ENCODE results near the gene ADGB. TPM values are rescaled to one million over a fixed set of nuclear protein-coding genes. Genes with fewer than 3 reads are reported as not detected.

ADGB gene
- not detected for total RNA-seq
- not detected for polyA plus RNA-seq (ENCODE audit: insufficient read depth, low read depth, low replicate concordance)
- long read RNA-seq, donor 1 = 0 reads
- long read RNA-seq, donor 2 = 0 reads
- long read RNA-seq, donor 3 = 0 reads
- long read RNA-seq, donor 4 = 0 reads
- long read RNA-seq, donor 5 = 0 reads
- long read RNA-seq, donor 6 = 0 reads
- long read RNA-seq, donor 7 = 0 reads
- long read RNA-seq, donor 8 = 0 reads
- long read RNA-seq, donor 9 = 0 reads
- long read RNA-seq, donor 10 = 0 reads

DNA sequence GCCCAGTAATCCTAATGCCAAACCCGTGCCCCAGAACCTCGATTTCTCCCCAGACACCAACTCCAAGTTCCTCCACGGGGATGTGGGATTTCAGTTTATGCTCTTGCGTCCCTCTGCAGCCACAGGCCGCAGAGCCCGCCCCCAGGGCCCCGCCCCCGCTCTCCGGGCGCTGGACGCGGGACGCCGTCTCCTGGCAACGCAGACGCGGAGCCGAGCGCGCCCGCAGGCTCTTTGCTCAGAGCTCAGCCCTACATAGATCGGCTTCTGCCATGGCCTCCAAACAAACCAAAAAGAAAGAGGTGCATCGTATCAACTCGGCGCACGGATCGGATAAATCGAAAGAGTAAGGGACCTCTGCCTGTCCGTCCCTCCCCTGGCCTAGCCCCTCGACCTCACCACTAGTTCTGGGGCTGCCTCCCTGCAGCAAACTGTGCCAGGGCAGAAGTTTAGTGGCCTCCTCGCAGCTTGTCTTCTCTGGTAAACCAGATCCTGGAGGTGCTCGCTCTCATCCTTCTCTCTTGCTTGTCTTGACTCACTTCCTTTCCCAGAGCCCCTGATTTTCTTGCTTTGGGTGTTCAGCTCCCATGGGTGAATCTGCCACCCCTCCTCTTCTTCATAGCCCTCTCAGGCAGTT, at the start of gene ADGB:
Gene ADGB, plus strand, starts transcription at position 201 of the 634 bp plus-strand sequence. Its CDS starts 69 bp downstream, at position 270.
- Histone ChIP-seq H3K27ac (ENCODE audit: low read depth in 2 of 2, low read length in 2 of 2) (no peak within 1 kb of the TSS), H3K9me3 (ENCODE audit: control insufficient read depth in 2 of 3, insufficient read depth in 1 of 3, low read length in 3 of 3) (no peaks in the 10 kb centered on the region), H3K4me3 (ENCODE audit: low read length in 3 of 3) (peak within 1 kb of the TSS; percentile 59 to 75 (median 70)), H3K4me1 (ENCODE audit: control insufficient read depth in 2 of 3, insufficient read depth in 2 of 3, low read depth in 1 of 3, low read length in 3 of 3) (peaks cover 0 to 3% (median 0%) of the 10 kb centered on the region in 3 donors), H3K27me3 (ENCODE audit: control insufficient read depth, insufficient read depth, low read length) (no peaks in the 10 kb centered on the region), H3K36me3 (ENCODE audit: control insufficient read depth in 2 of 3, insufficient read depth in 3 of 3, low read length in 3 of 3) (no peaks in the 10 kb centered on the region), H3K9ac (ENCODE audit: low read length in 3 of 3) (peak within 1 kb of the TSS in 1 of 3 donors; percentile 48)
- intact Hi-C loops (cut with DNase I) = no loop called here
- TF ChIP-seq, protein P1, sequence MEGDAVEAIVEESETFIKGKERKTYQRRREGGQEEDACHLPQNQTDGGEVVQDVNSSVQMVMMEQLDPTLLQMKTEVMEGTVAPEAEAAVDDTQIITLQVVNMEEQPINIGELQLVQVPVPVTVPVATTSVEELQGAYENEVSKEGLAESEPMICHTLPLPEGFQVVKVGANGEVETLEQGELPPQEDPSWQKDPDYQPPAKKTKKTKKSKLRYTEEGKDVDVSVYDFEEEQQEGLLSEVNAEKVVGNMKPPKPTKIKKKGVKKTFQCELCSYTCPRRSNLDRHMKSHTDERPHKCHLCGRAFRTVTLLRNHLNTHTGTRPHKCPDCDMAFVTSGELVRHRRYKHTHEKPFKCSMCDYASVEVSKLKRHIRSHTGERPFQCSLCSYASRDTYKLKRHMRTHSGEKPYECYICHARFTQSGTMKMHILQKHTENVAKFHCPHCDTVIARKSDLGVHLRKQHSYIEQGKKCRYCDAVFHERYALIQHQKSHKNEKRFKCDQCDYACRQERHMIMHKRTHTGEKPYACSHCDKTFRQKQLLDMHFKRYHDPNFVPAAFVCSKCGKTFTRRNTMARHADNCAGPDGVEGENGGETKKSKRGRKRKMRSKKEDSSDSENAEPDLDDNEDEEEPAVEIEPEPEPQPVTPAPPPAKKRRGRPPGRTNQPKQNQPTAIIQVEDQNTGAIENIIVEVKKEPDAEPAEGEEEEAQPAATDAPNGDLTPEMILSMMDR (IDR thresholded peaks at IDR 0.05; ENCODE audit: borderline replicate concordance, extremely low read depth, insufficient read depth) = no peak
- no peak for FAIRE-seq
- peak; percentile 80 to 86 (median 81) for DNase-seq

DNA sequence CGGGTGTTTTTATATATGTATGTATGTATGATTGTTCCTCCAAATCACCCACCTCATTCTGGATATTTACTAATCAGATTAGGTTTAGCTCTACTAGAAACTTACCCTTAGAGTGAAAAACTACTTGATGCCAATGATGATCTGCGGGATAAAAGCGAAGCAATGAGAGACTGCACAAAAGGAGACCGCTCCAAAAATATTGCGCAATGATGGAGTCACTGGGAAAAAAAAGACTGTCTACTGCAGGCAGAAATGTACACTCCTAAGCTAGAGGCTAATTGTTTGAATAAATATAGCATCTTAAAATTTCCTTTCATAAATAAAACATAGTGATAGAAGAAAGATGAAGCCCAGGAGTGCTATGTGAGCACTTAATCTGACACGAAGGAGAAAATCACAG, 47.9 kb upstream of the ADGB start:
- Histone ChIP-seq H3K27me3 (ENCODE audit: control insufficient read depth, insufficient read depth, low read length) (no peaks in the 10 kb centered on the region), H3K4me1 (ENCODE audit: control insufficient read depth in 2 of 3, insufficient read depth in 2 of 3, low read depth in 1 of 3, low read length in 3 of 3) (peaks cover 0 to 3% (median 0%) of the 10 kb centered on the region in 3 donors), H3K27ac (ENCODE audit: low read depth in 2 of 2, low read length in 2 of 2) (no peak overlapping the region), H3K36me3 (ENCODE audit: control insufficient read depth in 2 of 3, insufficient read depth in 3 of 3, low read length in 3 of 3) (peaks cover 0 to 24% (median 6%) of the 10 kb centered on the region in 3 donors), H3K4me3 (ENCODE audit: low read length in 3 of 3) (no peak overlapping the region), H3K9me3 (ENCODE audit: control insufficient read depth in 2 of 3, insufficient read depth in 1 of 3, low read length in 3 of 3) (no peaks in the 10 kb centered on the region), H3K9ac (ENCODE audit: low read length in 3 of 3) (no peak overlapping the region)
- DNase-seq = no peak
- FAIRE-seq = no peak
- TF ChIP-seq, protein P1 (IDR thresholded peaks at IDR 0.05; ENCODE audit: borderline replicate concordance, extremely low read depth, insufficient read depth) = no peak
- intact Hi-C loops (cut with DNase I) = no loop called here

DNA sequence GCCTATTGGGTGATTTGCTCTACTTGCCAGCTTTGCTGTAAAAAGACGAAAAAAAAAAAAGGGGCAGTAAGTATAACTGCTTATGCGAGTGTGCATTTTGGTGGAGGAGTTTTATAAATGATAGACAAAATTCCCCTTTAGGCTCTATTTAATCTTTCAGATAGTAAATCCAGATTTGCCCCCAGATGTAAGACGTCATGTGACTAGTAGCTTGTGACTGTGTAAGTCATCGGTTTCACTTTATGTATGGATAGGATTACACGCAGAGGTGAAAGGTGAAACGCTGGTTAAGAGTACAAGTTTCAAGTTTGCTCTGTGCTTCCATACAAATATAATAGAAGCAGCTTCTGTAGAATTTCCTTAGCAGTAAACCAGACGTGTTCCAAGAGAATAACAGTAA, 47.2 kb upstream of the ADGB start:
- DNase-seq (peak in 3 of 5 donors; percentile 18 to 78 (median 73)), FAIRE-seq (no peak)
- H3K9ac ChIP-seq (ENCODE audit: low read length in 3 of 3) = no peak overlapping the region
- TF ChIP-seq, protein P1 (IDR thresholded peaks at IDR 0.05; ENCODE audit: borderline replicate concordance, extremely low read depth, insufficient read depth) = no peak
- H3K9me3 ChIP-seq (ENCODE audit: control insufficient read depth in 2 of 3, insufficient read depth in 1 of 3, low read length in 3 of 3) = no peaks in the 10 kb centered on the region
- no peak overlapping the region for H3K27ac ChIP-seq (ENCODE audit: low read depth in 2 of 2, low read length in 2 of 2)
- no peak overlapping the region for H3K4me3 ChIP-seq (ENCODE audit: low read length in 3 of 3)
- intact Hi-C loops (cut with DNase I) = no loop called here
- peaks cover 0 to 3% (median 0%) of the 10 kb centered on the region in 3 donors for H3K4me1 ChIP-seq (ENCODE audit: control insufficient read depth in 2 of 3, insufficient read depth in 2 of 3, low read depth in 1 of 3, low read length in 3 of 3)
- H3K36me3 ChIP-seq (ENCODE audit: control insufficient read depth in 2 of 3, insufficient read depth in 3 of 3, low read length in 3 of 3) = peaks cover 0 to 24% (median 6%) of the 10 kb centered on the region in 3 donors
- no peaks in the 10 kb centered on the region for H3K27me3 ChIP-seq (ENCODE audit: control insufficient read depth, insufficient read depth, low read length)

Measured in kidney (tissue), 22 donors.